Ectodermal cell (in vitro differentiated cells): ENCODE results near the gene DENND2A.

Source experiments
- H3K27ac ChIP-seq: 2 replicates; pipeline ENCODE4 v1.7.0; 2013; ENCODE audit warnings: mild to moderate bottlenecking, low read depth, low read length; ENCODE audit not compliant: insufficient read depth, poor library complexity, severe bottlenecking
- H3K27me3 ChIP-seq: 2 replicates; pipeline ENCODE4 v1.7.0; 2013; ENCODE audit warnings: mild to moderate bottlenecking, low read length; ENCODE audit not compliant: insufficient read depth, control insufficient read depth, poor library complexity, severe bottlenecking
- H3K36me3 ChIP-seq: one replicate; pipeline ENCODE4 v1.7.0; 2013; ENCODE audit warnings: low read length; ENCODE audit not compliant: control insufficient read depth, insufficient read depth
- H3K4me1 ChIP-seq: one replicate; pipeline ENCODE4 v1.7.0; 2013; ENCODE audit warnings: low read length; ENCODE audit not compliant: control insufficient read depth, insufficient read depth
- H3K4me3 ChIP-seq: 2 replicates; pipeline ENCODE4 v1.7.0; 2013; ENCODE audit warnings: low read depth, low read length, control low read depth; ENCODE audit not compliant: insufficient read depth
- H3K9me3 ChIP-seq: 2 replicates; pipeline ENCODE4 v1.7.0; 2013; ENCODE audit warnings: mild to moderate bottlenecking, low read length, moderate library complexity; ENCODE audit not compliant: control insufficient read depth
- WGBS, 2 experiments: methylation state at CpG; one replicate each; pipeline ENCODE4 v1.1.7; 2013; ENCODE audit warnings: missing lambda C conversion rate in 2 of 2; 5-methylcytosine and 5-hydroxymethylcytosine counted together

Gene DENND2A

DNA sequence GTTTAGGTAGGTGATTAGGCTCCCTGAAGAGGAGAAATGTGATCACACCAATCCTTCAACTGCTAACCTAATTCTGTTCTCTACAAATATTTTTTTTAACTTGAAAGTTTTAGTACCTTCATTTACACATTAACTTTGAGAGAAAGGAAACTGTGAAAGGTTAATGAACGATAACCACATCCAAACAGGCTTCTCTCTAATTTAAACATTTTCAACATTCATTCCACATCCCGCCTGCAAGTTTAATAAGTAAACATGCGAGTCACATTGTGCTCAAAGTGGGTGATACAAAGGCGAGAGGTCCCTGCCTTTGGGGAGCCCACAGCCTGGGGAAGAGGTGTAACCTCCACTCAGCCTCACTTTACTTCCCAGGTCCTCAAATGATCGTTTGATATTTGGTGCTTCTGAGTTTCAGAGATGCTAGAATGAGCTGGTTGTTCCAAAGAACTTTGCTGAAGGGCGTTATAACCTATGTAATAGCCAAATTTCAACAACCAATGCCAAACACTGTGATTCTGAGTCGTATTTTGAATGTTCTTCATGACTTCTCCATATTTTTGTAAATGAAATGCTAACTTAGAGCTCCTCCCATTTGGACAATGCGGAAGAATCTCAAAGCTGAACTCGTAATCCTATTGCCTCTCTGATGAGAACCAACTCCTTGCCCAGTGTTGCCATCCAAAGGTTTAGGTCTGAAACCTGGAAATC is 47.5 kb downstream of the DENND2A start:
- no peaks in the 10 kb centered on the region for H3K4me1 ChIP-seq
- H3K9me3 ChIP-seq = no peaks in the 10 kb centered on the region
- no peak overlapping the region for H3K27ac ChIP-seq
- 93 to 94% methylated on average over 9 of the region's 9 CpGs for WGBS, 2 experiments
- no peaks in the 10 kb centered on the region for H3K27me3 ChIP-seq
- H3K36me3 ChIP-seq = no peaks in the 10 kb centered on the region
- no peak overlapping the region for H3K4me3 ChIP-seq

DNA sequence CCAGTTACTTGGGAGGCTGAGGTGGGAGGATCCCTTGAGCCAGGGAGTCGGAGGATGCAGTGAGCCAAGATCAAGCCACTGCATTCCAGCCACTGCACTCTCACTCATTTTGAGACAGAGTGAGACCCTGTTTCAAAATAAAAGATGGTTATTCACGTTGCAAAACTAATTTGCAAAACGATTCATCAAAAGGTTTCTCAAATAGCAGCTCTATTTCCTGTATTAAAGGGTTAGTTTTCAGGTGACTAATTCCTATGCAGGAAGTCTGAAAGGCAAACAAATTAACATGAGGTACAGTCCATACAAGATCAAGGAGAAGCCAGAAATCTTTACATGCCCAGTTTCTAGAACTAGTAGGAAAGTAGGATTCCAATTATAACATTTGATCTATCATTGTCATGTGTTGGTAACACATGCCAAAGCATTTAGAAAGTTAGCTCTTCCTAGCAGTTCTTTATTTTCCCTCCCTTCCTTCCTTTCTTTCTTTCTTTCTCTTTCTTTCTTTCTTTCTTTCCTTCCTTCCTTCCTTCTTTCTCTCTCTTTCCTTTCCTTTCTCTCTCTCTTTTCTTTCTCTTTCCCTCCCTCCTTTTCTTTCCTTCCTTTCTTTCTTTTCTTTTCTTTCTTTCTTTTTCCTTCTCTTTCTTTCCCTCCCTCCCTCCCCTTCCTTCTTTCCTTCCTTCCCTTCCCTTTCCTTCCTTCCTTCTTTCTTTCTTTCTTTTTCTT is 49.3 kb downstream of the DENND2A start:
- peaks cover 7% of the 10 kb centered on the region for H3K36me3 ChIP-seq
- no peaks in the 10 kb centered on the region for H3K9me3 ChIP-seq
- 85 to 96% methylated on average over 3 of the region's 3 CpGs for WGBS, 2 experiments
- no peak overlapping the region for H3K4me3 ChIP-seq
- no peaks in the 10 kb centered on the region for H3K4me1 ChIP-seq
- no peak overlapping the region for H3K27ac ChIP-seq
- H3K27me3 ChIP-seq = no peaks in the 10 kb centered on the region

DNA sequence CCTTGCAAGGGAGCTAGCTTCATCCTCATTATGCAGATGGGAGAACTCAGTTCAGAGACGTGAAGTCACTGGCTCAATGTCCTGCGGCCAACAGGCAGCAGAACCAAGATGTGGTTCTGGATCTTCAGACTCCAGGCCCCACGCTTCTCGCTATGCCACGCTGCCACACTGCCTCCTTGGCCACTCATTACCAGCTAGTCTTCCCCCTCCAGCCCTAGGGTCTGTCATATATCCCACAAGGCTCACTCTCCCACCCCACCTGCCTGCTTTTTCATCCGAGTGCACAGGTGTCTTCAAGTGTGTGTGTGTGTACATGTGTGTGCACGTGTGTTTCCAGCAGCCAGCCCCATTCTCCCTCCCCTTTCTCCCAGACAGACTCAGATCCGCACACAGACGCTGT is 53.4 kb downstream of the DENND2A start:
- Histone ChIP-seq H3K36me3 (peaks cover 15% of the 10 kb centered on the region), H3K27me3 (no peaks in the 10 kb centered on the region), H3K9me3 (no peaks in the 10 kb centered on the region), H3K27ac (no peak overlapping the region), H3K4me1 (no peaks in the 10 kb centered on the region), H3K4me3 (no peak overlapping the region)
- 91 to 94% methylated on average over 8 to 9 of the region's 9 CpGs for WGBS, 2 experiments

DNA sequence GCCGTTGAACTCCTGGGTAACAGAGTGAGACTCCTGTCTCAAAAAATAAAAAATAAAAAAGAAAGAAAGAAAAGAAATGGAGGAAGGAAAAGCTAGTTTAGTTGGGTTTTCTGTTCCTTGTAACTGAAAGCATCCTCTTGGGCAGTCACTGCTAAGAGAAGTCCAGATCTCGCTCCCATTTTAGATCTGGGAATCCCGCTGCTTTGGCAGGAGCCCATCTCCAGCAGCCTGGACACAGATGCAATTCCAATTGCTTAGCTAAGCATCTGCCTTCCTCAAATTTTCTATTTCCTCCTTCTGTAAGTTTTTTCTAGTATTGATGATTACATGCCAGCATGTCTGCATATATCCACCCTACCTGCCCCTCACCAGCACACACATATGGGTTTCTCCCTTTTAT is 54.1 kb downstream of the DENND2A start:
- Histone ChIP-seq H3K9me3 (no peaks in the 10 kb centered on the region), H3K4me3 (no peak overlapping the region), H3K4me1 (no peaks in the 10 kb centered on the region), H3K27ac (no peak overlapping the region), H3K36me3 (peaks cover 15% of the 10 kb centered on the region), H3K27me3 (no peaks in the 10 kb centered on the region)
- 95 to 96% methylated on average over 3 of the region's 3 CpGs for WGBS, 2 experiments

DNA sequence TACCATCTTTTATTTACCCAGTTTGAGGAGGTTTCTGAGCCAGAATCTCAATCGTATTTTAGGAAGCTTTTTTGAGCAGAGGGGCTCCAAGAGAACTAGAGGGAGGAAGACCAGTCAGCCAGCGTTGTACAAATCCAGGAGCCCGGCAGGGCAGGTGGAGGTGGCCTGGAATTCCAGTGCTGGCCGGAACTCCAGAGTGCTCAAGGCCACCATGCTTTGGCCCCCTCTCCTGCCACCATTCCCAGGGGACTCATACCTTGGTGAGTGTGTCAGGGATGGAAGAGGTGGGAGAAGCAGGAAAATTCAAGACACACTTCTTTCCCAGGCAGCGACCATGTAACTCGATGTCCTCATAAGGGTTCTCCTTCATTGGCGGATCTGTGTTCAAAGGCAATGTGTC is 55.3 kb downstream of the DENND2A start:
- Histone ChIP-seq H3K4me3 (no peak overlapping the region), H3K27me3 (no peaks in the 10 kb centered on the region), H3K9me3 (no peaks in the 10 kb centered on the region), H3K4me1 (no peaks in the 10 kb centered on the region), H3K27ac (no peak overlapping the region), H3K36me3 (peaks cover 15% of the 10 kb centered on the region)
- WGBS, 2 experiments = 94 to 96% methylated on average over 7 of the region's 7 CpGs

DNA sequence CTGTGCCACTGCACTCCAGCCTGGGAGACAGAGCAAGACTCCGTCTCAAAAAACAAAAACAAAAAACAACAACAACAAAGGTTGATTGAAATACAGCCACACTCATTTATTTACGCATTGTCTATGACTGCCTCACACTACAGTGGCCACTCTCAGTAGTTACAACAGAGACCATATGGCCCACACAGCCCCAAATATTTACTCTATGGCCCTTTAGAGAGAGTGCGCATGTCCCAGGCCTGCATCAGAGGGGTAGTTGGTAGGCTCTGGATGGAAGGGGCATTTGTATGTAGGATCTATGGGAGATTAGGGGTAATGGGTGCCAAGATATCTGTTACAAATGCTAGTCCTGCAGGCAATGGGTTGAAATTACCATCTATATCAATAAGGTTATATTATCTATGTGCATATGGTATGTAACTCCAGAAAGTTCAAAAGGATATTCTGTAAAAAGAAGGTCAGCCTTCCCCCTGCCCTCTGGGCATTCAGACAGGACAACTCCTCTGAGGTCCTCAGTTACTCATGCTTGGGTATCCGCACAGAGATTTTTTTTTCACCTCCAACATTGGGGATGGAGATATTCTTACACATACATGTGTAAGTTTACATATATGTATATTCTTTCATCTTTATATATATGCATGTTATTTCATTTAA is 56.3 kb downstream of the DENND2A start:
- H3K27me3 ChIP-seq = no peaks in the 10 kb centered on the region
- H3K4me3 ChIP-seq = no peak overlapping the region
- no peak overlapping the region for H3K27ac ChIP-seq
- H3K9me3 ChIP-seq = no peaks in the 10 kb centered on the region
- H3K36me3 ChIP-seq = peaks cover 15% of the 10 kb centered on the region
- no peaks in the 10 kb centered on the region for H3K4me1 ChIP-seq
- 96 to 98% methylated on average over 3 to 4 of the region's 4 CpGs for WGBS, 2 experiments

DNA sequence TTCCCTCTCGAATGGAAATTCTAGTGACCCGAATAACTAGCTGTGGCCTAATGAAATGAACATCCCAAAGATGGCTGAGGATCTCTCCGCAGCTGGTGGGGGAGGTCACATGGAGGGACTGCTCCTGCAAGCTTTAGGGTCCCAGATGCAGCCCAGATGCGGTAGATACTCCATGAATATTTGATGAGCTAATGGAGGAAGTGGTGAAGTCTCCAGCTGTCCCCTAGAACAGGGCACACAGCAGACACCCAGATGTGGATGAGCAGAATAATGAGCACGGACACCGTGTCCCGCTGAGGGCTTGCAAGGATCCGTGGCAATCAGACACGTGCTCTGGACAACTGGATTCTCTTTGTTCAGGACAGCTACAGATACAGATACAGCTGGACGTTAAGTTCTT is 59.2 kb downstream of the DENND2A start:
- Histone ChIP-seq H3K27me3 (no peaks in the 10 kb centered on the region), H3K36me3 (peaks cover 8% of the 10 kb centered on the region), H3K9me3 (no peaks in the 10 kb centered on the region), H3K4me1 (no peaks in the 10 kb centered on the region), H3K27ac (no peak overlapping the region), H3K4me3 (no peak overlapping the region)
- WGBS, 2 experiments = 95 to 97% methylated on average over 10 of the region's 10 CpGs

DNA sequence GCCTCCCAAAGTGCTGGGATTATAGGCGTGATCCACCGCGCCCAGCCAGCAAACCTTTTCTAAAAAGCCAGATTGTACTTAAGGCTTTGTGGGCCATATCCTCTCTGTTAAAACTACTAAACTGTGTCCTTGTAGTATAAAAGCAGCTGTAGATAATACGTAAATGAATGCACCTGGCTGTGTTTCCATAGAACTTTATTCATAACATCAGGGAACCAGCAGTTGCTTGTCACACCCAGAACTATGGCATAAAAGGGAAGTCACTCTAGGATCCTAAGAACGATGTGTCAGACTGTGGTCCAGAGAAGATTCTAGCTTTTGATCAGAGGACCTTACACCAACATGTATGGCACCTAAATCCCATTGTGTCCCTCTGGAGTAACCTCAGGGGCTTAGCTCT is 63.0 kb downstream of the DENND2A start:
- H3K4me1 ChIP-seq = no peaks in the 10 kb centered on the region
- H3K27me3 ChIP-seq = no peaks in the 10 kb centered on the region
- no peak overlapping the region for H3K4me3 ChIP-seq
- no peaks in the 10 kb centered on the region for H3K9me3 ChIP-seq
- H3K36me3 ChIP-seq = peaks cover 8% of the 10 kb centered on the region
- H3K27ac ChIP-seq = no peak overlapping the region
- WGBS, 2 experiments = 96% methylated on average over 5 of the region's 5 CpGs

DNA sequence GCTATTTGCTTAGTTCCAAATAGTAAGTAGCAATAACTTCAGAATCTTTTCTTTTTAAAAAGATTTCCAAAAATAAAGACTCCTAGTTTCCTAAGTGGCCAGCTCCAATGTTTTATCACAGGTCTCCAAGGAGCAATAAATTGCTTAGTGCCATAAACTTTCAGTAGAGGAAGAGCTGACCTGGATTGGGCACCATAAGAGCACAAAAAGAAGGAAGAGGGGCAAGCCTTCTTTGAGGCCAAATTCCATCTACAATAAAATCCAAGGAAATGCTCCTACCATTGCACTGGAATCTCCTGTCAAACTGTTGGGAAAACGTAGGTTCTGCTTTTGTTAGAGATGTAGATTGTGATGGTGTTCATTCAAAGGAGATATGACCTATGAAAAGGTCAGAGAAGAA is 64.0 kb downstream of the DENND2A start:
- H3K36me3 ChIP-seq = peaks cover 8% of the 10 kb centered on the region
- no peak overlapping the region for H3K4me3 ChIP-seq
- no peaks in the 10 kb centered on the region for H3K27me3 ChIP-seq
- H3K4me1 ChIP-seq = no peaks in the 10 kb centered on the region
- H3K9me3 ChIP-seq = no peaks in the 10 kb centered on the region
- 81 to 83% methylated on average over 1 of the region's 1 CpG for WGBS, 2 experiments
- H3K27ac ChIP-seq = no peak overlapping the region

DNA sequence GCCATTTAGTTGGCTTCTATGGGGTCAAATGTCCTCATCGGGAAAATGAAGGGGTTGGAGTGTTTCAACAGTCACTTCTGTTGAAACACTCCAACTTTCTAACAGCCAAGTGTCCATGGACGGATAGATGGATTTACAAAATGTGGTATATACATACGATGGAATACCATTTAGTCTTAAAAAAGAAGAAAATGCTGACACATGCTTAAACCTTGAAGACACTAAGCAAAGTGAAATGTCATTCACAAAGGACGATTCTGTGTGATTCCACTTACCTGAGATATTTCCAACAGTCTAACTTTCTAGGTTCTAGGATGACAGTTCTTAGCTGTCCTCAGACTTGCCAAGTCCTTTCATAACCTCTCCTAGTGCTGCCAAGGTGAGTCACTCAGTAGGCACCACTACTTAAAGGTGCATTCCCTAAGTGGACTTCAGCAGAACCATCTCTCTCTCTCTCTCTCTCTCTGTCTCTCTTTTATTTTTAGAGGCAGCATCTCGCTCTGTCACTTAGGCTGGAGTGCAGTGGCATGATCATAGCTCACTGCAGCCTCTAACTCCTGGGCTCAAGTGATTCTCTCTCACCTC is 69.0 kb downstream of the DENND2A start:
- Histone ChIP-seq H3K4me3 (no peak overlapping the region), H3K36me3 (peaks cover 16% of the 10 kb centered on the region), H3K27me3 (no peaks in the 10 kb centered on the region), H3K9me3 (no peaks in the 10 kb centered on the region), H3K27ac (no peak overlapping the region), H3K4me1 (no peaks in the 10 kb centered on the region)
- 94 to 98% methylated on average over 5 of the region's 5 CpGs for WGBS, 2 experiments
